LoVo (cell line): ENCODE data around the gene POLG.
A peak's percentile ranks its signal among the peaks of the same experiment; 100 is the strongest.

ENCODE experiments used
- DNase-seq: peaks from one replicate; pipeline ENCODE4 v3.0.0-alpha.2; 2016; ENCODE audit warnings: low spot score

Gene POLG

DNA sequence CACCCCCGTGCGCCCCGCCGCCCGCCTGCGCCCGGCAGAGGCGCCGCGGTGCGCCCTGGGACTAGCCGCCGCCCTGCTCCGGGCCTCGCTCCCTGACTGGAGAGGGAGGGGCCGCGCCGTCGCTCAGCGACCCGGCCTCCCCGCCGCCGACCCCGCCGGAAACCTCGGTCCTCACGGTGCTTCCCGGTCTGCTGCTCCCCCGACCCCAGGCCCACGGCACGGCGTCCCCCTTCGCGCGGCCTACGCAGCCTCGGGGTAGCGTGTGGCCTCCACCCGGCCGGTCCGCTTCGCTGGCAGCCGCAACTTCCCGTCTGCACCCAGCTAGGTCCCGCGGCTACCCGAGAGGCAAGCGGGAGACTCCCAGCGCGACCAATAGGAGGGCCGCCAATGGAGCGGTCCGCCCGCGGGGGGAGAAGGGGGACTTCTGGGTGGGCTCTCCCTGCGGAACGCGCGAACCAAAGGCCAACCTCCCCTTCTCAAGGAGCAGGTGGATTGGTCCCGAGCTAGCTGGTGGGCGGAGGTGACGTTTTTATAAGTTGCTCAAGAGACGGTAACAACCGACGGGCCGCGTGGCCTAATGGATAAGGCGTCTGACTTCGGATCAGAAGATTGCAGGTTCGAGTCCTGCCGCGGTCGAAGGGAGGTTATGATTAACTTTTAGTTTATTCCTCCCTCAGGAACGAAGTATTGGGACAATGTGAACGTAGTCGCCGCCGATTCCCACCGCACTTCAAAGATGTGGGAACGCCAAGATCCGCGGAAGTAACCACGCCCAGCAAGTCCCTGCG, at the start of gene POLG:
Gene POLG, minus strand, starts transcription at position 315 of the 788 bp plus-strand sequence. CDS start 1,070 bp downstream, outside the sequence.
- DNase-seq, result peak; percentile 100

DNA sequence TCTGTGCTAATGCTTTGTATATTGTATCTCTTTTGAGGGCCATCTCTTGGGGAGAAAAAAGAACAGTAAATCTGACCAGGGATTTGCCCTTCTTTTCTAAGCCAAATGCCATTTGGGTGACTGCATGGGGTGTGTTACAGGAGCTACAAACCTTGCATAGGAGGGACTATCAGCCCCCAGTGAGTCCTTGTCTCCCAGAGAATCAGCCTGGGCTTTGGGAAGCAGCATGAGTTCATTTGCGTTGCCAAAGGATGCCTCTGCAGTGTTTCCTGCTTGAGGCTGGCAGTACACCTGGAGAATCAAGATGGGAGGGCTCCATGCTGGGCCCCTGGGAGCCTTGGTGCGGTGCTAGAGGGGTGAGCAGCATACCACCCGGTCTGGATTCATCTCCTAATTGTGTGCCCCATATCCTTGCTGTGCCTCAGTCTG, 49.6 kb upstream of the POLG start:
- DNase-seq, result no peak

DNA sequence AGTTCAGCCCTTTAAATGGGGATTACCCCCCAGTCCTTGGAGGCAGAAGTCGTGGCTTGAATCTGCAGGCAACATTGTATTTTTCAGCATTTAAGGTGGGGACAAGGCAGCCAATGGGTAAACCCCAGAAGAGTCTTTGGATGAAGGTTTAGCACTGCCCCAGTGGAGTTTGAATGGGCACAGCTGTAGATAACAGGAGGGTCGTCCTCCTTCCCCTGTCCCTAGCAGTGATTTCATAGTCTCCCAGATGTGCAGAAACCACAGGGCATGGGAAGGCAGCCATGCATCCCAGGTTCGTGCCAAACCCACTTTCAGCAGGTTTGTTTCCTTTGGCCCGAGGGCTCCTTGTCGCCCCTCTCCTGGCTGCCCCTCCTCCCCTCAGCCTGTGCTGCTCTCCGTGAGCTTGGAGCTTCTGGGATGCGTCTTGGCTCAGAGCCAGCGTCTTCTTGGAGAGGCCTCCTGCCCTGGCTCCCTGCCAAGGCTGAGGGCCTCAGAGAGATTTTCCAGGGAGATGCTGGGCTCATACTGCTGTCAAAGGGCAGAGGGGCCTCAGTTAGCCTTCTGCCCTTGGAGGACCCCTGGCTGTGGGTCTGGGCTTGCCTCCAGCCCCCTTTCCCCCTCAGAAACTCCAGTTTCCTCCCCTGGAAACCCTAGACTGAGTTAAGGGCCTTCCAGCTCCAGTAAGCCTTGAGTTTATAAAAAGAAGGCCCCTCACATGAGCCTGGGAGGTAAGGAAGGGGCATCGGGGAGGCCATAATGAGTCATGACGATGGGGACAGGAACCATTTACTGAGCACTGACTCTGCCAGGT, 48.9 kb upstream of the POLG start:
- DNase-seq, result peak; percentile 65

DNA sequence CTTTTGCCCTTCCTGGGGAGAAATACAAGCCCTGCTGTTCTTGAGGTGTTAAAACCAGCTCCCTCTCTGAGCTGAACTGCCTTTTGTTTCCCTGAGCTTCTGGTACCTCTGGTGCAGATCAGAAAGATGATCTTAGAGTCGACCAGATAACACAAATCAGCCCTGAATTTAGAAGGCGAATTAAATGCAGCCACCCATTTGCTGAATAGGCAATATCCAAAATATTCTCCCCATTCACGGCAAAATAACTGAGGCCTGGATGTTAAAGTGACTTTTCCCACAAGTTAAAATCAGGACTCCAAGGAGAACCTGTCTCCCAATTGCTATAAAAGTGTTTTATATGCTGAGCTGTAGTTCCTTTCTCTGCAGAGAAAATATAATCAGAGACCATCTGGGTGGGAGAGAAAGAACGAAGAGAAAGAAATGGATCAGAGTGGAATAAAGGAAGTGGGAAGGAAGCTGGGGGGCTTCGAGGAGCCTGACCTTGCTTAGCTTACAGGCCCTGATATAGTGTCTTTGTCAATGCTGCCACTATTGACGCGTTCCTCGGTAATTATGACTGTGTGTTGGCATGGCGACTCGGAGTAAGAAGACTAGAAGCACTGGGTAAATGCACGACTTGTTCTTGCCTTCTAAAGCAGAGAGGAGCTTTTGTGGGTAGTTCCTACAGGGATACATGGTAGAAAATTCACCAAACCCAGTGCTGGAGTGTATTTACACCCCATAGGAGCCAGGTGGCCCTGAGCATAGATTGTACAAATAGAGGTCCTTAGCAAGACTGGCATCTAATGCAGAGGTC, 47.5 kb upstream of the POLG start:
- DNase-seq, result no peak

DNA sequence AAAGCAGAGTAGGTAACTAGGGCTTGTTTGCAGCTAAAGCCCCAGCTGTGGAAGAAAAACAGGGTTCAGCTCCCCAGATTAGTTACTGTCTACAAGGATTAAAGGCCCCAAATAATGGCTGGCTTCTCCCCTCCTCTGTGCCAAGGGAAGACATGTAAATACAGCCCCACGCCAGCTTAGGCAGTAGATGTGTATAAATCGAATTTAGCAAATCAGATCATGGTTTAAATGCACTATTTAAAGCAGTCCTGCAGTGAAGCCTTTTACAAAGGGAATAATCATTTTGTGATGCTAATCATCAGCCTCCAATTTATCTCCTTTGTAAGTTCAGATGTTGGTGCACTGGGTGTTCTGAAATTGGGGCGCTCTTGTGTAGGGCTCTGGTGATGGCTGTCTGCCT, 46.7 kb upstream of the POLG start:
- DNase-seq, result no peak

DNA sequence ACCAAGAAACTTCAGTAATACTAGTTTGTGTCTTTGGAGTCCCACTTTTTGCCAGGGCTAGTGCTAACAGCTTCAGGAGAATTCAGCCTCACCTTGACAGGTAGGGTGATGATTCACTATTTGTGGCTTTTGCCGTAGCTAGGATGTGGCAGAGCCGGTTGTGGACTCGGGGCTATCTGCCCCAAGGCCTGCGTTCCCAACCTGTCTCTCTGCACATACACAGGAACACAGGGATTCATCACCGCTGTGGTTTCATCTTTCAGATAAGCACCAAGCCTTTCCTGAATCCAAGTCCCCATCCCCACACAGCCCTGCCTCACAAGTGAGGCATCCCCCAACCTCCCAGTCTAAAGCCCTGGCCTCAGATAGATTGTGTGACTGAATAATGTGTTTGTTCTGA, 45.2 kb upstream of the POLG start:
- no peak for DNase-seq

DNA sequence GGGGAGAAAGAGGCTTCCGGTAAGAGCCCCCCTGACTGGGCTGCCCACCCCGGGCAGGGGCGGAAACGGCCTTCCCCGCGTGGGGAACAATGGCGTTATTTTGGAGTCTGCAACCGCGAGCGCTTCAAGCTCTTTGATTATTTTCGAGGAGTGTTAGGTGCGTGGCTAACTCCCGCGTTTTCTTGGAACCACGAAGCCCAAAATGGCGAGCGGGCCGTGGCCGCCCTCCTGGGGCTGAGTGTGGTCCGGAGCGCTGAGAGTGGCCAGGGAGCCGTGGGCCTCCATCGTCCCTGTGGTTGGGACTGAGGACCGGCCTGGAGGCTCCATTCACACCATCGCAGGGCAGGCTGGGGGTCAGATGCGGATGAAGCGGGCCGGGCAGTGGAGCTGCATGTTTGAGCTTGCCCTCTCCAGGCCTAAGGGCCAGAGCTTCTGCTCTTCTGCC, 44.6 kb upstream of the POLG start:
- DNase-seq, result no peak

DNA sequence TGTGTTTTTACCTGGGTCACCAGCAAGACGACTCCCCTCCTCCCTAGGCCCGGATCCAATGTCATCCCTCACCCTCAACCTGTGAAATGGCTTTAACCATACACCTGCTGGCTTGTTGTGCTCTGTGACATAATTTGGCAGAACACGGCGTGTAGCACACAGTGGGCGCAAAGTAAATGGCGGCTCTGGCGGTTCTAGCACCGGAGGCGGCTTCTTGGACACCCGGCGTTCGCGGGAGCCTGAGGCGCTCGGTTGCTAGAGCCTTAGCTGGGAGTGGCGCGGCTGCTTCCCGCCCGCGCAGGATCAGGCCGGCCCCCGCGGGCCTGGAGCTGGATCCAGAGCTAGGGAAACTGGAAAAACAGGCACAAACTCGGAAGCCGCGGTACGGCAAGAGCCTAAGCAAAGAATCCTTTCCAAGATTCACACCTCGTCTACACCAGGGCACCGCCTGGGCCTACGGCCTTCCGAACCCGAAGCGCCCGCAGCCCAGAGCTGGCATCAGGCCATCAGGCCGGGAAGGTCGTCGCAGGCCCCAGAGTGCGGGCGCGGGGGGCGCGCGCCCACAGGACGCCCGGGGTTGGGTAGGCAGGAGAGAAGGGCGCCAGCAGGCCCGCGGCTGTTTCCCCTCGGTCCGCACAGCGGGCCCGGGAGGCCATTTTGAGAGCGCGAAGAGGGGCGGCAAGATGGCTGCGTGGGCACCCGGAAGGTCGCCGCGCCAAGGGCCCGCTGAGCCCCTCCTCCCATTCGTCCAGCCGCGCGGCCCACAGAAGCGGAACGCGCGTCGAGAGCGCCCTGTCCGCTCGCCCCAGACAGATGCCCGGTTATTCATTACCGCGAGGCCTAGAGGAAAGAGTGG, 43.9 kb upstream of the POLG start:
- no peak for DNase-seq

DNA sequence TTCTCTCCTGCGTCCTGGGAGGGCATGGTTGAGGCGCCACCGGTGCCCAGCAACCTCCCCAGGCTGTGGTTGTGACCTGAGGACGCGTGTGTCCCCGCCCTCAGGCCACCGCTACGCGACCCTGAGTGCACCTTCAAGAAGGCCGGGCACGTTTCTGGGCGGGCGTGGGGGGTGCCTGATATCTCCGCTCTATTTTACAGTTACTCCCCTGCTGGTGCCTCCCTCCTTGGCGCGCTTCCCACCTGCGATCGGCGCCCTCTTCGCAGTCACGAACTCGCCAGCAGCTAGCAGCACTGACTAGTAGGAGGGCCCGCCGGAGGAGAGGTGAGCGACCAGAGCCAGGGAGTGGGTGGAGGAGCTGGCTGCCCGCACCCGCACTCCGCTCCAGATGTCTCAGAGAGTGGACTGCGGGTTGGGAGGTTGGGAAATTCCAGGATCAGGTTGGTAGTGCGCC, 43.2 kb upstream of the POLG start:
- no peak for DNase-seq

DNA sequence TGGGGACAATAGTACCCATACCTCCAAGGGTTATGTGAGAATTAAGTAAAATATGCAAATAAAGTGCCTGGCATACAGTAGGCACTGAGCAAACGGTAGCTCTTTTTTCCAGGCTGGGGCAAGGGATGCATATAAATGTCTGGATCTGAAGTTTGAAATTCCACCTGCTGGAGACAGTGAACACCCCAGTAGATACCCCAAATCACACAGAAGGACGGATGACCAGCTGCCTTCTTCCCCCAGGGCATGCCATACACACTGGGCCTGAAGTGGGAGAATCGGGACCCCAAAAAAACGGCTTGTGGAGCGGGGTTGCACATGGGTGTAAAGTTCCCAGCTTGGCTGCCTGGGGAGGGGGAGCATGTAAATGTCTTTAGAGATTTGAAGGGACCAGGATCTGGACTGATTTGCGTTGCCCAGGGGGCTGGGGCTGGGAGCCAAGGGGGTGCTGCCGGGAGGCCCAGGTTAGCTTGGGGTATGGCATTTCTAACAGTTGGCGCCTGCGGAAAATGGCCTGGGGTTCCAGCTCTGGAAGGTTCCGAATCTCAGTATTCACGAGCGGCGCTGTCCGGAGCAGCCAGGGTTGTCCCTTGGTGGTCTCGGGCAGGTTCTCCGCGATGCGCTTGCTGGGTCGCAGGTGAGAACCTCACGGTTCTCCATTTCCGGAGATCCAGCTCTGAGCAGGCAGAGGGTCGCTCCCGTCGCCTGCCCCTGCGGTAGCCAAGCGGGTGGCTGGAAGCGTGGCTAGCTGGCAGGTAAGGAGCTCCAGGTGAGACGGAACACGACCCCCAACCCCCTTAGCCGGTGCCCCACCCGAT, 42.6 kb upstream of the POLG start:
- no peak for DNase-seq

DNA sequence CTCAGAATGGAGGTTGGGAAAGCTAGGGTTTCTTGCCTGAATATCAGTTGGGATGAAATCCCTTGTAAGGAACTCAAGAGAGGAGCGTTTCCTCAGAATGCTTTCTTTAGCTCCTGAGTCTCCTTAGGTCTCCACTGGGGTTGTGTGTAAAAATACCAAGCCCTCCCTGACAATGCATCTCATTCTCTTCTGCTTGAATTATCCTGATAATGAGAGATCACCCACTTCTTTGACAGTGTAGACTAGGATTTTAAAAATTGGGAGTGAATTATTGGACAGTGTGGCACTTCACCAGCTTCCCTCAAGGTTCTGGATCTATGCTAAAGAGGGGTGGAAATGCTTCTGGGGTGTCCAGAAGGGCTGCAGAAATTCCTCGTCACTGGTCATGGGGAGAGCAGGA, 41.8 kb upstream of the POLG start:
- DNase-seq, result no peak

DNA sequence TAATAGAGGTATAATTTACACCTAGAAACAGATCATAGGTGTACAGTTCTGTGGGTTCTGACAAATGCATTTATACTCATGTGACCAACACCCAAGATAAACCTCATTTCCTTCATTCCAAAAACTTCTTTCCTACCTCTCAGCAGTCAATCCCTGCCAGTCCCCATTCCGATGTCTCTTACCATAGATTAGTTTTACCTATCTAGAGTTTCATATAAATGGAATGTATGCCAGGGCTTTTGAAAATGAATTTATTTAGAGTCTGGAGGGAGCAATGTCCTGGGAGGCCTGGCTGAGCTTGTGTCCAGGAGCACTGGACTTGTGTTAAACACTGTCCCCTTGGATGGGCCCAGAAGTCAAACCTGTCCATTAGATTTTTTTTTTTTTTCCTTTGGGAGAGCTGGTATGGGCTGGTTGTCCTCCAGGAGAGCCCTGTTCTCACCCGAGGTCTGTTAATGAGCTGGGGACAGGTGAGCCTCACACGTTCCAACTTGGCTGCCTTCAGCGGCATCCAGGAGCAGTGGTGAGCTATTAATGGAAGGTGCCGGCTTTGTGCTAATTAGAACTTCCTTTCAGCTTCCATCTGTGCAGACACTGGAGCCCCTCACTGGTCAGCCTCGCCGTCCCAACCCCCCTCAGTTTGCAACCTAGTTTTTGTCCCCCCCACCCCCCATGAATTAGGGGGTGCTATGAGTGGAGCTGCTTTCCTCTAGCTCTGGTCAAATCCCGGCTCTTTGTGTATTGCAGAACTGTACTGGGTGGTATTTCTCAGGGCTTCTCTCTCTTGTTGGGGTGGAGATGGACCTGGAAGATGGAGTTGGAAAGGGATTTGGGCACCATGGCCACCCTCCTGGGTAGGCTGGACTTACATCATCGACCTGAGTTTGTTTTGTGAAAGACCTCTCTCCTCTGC, 40.7 kb upstream of the POLG start:
- no peak for DNase-seq

DNA sequence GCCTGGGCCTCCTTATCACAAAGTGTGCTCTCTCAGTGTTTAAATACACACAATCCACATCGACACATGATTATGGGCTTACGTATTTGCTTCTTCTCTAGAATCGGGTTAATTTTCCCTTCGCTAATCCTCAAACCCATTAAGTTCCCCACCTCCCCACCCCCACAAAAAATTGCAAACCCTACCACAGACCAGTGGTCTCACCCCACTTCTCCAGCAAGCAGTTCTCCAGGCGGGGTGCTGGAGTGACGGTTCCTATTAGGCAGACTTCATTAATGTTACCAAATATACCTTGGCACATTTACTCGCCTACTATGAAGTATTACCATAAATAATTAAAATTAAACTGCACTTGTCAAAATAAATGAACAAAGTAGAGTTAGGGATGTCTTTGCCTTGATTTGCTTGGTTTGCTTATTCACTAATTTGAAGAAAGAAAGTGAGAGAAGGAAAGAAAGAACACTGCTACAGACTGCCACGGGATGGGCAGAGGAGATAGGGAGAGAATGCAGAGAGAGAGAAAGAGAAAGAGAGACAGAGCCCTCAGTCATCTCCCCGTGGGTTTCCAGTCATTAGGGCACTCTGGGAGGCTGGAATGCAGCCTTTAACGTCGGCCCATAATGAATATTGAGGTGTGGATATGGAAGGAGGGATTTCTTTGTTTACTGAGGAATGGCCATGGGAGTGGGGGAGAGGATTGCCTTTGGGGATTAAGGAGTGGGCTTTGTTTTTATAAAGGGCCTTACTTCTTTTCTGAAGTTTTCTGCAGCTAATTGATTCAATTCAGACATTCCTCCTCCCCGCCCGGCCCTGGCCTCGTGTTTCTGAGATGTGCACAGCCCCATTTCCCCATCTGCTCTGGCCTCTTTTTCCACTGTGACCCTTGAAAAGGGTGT, 39.7 kb upstream of the POLG start:
- no peak for DNase-seq

DNA sequence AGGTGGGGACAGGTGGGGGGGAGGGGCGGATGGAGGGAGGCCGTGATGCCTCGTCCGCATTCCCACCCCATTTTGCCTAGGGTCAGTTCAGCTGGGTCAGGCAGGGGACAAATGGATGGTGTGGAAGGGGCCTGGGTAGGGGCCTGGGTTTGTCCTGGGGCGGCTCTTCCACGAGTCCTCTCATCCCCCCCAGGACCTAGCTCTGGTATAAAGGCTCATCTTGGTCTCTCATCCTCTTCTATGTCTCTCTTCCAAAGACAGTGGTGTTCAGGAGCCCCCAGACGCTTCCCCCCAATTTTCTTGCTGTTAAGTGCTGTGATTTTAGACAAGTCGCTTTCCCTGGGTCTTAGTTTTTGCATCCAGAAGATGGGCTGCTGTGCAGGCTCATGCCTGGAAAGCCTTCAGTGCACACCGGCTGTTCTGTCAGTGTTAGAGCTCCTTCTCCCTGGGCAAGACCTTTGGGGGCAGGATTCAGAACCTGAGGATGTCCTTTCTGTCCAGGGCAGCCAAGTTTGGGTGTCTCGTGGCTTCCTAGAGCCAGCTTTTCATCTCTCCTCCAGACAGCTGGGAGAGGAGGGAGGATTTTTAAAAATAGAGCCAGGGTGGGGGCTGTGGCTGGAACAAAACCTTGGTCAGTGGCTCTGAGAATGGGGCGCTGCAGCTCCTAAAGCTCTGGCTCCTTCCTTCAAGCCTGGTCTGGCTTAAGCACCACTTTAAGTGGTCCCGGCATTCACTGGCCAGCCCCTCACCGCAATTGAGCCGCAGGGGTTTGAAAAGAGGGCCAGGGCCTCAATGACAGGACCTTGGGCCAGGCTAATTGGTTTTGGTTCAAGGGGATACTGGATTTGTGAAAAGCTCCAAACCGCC, 37.7 kb upstream of the POLG start:
- DNase-seq, result no peak

DNA sequence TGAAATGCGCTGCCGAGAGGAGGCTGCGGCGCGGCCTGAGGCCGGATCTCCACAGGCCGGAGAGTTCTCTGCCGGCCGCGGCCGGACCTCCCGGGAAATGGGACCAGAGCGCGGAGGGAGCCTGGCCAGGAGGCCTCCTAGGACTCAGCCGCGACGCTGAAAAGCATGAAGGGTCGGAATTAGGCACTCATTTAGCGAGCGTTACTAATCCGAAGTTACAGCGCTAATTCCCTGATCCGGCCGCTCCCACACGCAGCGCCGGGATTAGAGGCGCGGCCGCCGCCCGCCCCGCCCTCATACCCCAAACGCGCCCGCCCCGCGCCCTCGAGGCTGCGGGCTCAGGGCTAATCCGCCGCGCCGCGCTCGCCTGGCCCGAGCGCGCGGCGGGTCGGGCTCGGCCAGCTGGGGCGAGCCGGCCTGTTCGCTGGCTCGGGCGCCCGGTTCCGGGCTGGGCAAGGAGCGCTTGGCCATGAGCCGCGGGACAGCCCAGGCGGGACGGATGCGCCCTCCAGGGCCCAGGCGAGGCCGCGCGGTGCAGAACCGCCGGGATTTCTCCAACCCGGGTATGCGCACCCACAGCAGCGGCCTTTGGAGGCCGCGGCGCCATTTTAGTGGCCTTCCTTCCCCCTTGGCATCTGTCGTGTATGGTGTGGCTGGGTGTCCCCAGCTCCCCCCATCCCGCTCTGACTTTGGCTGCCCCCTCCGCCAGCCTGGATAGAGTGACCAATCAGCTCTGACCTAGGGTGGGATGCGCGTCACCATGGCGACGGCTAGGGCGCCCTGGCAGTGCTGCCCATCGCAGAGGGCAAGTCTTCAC, 36.8 kb upstream of the POLG start:
- no peak for DNase-seq

DNA sequence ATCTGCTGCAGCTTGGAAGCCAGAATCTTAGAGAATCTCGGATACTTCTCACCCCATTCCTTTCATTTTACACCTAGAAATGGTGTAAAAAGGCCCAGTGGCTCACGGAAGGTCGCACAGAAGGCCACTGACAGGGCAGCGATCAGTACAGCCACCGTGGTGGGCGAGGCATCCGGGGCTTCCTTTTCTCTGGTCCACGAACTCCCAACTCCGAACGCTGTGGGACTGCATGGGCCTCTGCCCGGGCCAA, 36.3 kb upstream of the POLG start:
- DNase-seq, result no peak
